HG03520 (cell line): ENCODE results near the gene BRD3.

ENCODE experiments used
- ATAC-seq: cut with Tn5 transposase; IDR thresholded peaks from one replicate; pipeline ENCODE4 v1.9.1; 2021; ENCODE audit warnings: mild to moderate bottlenecking, moderate library complexity; ENCODE audit not compliant: unreplicated experiment

BRD3 gene

DNA sequence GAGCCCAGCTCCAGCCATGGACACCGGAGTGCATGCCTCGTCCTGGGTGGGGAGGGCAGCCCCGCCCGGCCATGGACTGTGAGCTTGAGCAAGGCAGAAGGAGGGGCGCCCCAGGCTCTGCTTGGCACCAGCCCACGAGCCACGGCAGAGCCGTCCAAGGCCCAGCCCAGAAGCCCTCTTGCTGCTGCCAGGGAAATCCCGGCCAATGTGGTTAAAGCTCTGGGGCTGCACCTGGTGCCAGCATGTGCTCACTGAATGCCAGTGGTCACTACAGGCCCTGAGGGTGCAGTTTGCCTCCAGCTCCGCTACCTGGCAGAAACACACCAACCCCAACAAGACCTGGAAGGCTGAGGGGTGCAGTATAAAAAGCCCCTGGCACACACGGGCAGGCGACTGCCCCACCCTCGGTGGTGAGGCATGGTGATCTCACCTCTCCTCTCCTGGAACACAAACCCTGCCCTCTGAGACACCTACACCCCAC is 11.8 kb downstream of the BRD3 start:
- ATAC-seq: no peak

DNA sequence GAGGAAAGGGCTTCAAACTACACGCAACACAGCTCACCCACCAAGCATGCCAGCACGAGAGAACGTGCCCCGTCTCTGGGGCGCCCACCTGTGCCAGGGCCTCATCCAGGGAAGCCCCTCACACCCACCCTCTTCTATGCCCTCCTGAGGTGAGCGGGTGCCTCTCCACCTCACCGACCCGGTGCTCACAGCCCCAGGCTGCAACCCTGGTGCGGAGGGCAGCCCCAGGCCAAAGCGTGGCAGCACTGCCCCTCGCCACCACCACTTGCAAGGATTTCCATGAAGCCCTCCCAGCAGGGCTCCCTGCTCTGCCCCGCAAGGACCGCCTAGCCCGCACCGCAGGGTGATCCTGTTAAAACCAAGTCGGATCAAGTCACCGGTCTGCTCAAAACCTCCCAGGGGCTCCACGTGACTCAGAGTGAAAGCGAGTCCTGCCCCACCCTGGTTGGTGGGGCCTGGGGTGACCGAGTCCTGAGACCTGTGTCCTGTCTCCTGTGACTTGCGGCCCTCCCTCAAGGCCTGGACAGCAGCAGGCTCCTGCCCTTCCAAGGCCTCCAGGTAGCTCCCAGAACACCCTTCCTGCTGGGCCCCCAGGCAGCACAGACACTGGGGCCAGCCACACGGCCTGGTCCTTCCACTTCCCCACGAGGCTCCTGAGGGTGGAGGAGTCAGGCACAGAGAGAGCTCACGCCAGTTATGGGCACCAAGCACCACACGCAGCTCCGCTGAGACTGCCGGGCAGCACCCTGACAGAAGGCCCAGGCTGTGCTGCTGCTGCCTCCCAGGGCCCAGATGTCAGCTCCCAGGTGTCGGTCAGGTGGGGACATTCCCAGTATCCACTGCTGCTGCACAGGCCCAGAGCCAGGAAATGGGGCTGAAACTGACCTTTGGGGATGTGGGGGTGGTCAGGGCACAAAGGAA is 12.7 kb downstream of the BRD3 start:
- no peak for ATAC-seq

DNA sequence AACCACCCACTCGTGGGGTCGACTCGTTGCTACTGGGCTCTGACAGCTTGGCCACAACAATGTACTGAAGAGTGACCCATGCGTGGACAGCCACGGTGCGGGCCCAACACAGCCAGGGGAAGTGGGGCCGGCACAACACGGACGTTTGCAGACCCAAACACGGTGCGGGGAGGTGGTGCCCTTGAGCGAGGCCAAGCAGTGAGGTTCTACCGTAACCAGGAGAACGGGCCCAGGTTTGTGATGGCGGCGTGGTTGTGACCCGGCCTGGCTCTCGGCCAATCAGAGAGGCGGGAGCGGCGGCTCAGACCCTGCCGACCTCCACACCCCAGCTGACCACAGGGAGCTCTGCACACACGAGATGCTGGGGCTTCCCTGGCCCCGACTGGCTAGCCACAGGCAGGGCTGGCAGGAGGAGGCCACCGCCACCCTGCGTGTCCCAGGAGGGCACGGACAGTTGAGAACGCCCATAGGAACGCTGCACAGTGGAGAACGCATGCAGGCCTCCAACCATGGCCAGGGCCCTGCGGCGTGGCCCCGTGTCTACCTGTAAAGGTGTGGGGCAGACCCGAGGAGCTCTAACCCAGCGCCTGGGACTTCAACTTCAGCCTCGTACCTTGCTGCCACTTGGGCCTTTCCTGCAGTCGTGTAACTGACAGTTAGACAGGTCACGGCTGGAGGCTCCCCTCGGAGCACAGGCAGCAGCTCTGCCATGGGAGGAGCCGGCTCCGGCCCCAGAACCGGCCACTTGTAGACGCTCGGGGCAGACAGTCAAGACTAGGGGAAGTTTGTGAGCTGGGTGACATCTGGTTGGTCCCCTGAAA is 13.7 kb downstream of the BRD3 start:
- no peak for ATAC-seq

DNA sequence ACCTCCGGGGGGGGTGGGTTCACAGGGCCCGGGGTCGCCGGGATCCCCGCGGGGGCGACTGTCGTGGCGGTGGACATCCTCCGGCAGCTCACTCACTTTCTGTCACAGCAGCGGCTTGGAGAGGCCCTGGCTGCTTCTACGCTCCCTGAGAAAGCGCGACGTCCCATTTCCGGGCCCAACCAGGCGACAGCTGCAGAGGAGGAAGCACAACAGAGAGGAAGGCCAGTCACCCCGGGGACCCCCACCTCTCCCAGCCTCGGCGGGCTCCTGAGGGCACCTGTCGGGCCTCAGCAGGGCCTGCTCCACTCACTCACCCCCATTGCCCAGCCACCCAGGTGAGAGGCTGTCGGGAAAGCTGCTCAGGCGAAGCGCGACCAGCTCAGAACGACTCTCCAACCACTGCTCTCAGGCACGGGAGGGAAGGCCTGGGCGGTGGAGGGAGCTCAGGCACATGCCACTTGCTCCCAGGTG is 14.4 kb downstream of the BRD3 start:
- ATAC-seq: no peak

DNA sequence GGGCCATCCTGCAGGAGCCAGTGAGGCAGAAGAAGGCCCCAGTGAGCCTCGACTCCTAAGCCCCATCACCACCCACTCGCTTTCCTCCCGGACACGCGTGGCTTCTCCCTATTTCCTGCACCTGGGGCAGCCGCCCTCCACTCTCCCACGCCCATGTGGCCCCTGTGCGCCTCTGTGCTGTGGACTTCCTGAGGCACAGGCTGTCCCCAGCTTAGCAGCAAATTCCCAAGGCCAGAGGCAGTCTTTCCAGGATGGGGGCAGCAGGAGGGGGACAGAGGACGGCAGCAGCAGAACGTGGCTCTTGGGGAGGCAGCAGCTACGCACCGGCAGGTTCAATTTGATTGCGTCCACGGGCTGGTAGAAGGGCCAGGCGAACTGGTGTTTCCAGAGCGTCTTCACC is 14.9 kb downstream of the BRD3 start:
- no peak for ATAC-seq

DNA sequence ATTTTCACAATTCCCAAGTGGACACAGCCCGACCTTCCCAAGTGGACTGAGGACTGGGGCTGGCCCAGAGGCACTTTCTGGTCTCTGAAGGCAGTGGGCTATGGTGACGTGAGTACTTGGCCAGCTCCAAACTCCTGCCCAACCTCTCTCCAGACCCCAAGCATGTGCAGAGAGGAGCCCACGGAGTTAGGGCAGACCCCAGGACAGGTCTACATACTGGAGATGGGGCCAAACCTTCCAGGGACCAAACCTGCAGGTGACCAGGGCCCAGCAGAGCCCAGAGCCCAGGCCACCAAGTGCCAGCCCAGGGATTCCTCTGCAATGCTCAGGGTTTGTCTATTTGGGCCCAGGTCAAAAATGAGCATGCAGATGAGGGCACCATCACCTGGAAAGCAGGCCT is 15.3 kb downstream of the BRD3 start:
- ATAC-seq: no peak

DNA sequence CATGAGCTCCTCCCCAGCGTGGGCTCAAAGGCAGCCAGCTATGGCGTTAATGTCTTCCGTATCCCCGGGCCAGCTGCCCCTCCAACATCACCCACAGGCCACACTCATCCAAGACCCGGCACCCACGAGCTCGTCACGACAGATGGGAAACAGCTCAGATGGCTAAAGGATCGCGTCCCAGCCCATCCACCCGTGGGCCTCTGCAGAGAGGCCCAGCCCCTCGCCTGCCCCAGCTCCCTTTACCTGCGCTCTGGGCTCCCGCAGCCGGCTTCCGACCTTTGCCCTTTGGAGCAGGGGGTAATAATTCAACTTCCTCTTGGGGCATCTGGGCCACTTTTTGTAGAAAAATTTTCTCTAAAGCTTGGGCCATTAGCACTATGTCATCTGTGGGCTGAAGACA is 16.5 kb downstream of the BRD3 start:
- ATAC-seq: no peak

DNA sequence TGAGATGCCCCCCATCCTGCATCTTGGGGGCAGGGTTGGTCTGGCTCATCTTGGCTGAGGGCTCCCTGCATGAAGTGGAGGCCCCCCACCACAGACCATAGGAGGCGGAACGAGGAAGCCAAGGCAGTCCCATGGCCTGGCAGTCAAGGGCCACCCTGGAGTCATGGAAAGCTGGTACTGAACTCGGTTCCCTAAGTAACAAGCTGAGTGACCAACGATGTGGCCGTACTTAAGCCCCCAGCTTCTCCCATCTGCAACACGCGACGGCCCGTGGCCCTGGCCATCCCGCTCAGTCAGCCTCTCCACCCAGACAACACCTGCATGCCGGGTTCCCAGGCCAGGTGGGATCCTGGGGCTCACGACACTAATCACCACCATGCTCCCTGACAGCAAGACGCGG is 17.1 kb downstream of the BRD3 start:
- no peak for ATAC-seq

DNA sequence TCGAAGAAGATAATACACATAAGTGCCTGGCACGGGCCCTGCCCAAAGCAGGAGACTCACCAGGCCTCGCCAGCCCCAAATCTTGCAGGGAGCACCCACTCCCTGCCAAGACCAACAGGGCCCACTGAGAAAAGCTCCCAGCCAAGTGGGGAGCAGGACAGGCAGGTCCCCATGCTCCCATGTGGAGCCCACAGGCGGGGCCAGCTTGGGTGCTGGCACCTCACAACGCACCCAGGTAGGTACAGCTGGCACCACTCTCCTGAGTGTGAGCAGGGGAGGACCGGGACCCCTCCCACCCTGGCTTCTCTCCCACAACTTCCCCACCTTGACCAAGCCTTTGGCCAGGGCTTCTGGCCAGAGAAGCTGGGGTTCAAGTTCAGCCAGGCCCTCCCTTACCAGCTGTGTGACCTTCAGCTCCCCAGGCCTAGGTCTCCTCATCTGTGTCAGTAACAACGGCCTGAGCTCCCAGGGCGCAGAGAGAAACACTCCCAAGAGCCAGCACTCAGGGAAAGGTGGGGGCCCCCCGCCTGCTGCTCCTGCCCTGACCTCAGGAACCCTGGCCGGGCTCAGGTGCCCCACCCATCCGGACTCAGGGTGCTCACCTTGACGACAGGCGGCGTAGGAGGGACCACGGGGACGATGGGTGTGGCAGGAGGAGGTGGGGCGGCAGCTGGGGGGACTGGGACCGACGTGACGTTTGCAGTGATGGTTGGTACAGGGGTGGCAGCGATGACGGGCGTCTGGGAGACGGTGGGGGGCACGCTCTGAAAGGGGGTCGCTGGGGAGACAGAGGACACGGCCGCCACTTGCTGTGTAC is 17.8 kb downstream of the BRD3 start:
- ATAC-seq: no peak

DNA sequence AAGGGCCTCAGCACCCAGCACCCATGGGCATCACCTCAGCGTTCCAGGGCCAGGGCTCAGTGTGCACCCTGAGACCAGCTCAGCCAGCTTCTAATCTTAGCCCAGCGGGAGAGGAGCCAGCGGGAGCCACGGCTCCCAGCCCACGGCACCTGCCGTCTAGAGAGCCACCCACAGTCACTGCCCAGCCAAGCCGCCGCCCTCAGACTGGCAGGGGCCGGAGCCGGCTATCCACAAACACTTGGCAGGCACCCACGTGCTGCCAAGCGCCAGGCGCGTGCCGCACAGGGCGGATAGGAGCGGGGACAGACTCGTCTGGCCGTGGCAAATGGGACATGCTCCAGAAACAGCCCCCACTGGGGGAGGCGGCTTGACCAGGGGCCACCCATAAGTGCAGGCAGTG is 18.6 kb downstream of the BRD3 start:
- ATAC-seq: no peak

DNA sequence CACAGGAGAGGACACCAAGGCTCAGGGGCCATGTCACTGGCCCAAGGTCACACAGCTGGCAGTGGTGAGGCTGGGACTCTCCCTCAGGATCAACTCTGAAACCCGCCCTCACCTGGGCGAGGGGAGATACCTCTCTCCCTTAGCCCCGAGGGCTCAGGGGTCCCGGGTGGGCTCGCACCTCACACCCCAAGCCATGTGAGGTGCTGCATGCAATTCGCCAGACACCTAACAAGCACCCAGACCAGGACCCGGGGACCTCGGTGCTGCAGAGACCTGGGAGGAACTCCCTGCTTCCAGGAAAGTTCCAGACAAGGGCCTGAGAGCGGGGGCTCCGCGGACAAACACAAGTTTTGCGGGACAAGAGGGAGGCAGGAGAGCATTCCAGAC is 19.3 kb downstream of the BRD3 start:
- no peak for ATAC-seq

DNA sequence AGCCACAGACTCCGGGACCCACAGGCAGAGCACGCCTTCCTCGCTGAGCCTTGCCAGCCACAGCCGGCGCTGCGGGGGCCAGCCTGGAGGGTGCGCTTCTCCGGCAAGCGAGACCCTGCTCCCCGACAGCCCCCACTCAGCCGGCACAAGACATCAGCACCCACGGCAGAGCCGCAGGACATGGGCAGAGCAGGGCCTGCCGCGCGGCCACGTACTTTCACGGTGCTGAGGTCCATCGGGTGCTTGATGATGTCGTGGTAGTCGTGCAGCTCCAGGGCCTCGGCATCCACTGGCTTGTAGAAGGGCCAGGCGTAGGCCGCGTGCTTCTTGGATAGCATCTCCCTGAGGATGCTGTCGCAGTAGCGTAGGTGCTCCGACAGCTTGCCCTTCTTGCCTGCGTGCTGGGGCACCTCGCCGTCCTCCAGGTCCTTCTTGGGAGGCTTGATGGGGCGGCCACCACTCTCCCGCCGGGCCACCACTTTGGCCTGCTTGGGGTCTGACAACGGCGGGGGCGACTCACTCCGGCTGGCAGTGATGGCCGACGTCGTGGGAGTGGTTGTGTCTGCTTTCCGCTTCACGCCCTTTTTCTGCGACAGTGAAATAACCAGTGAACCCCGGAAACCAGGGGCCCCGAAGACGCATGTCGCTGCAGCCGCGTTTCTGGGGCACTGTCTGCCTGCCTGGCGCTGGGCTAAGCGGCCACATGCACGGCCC is 19.8 kb downstream of the BRD3 start:
- no peak for ATAC-seq

DNA sequence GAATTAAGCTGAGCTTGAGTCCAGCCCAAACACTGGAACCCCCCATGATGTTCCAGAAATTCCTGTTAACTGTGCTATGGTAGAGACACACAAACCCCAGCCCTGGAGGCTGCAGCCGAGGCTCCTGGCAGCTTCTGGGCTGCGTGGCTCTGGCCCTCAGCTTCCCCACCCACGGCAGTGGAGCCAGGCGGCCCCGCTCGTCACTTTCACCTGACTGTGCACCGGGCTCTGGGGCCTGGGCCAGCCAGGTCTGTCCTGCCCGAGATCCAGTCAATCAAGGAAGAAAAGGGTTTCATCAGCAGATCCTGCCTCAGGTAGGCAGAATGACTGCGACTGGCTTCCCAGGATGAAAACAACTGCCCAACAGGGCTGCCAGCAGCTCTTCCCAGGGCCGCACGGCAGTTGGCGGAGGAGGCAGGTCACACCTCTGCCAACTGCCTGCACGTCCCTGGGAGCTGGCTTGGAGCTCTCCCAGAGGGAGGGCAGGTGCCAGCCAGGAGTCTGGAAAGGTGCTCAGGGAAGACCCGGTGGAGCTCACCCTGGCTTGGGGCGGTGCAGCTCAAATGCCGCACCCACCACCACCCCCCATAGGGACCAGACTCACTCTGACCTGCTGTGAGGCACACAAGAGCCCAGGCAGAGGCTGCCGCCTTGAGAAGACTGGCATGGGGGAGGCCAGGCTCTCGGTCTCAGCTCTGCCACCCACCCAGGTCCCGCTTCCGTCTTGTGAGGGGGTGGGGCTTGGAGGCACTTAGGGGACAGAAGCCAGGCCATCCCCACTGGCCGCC is 20.7 kb downstream of the BRD3 start:
- ATAC-seq: no peak

DNA sequence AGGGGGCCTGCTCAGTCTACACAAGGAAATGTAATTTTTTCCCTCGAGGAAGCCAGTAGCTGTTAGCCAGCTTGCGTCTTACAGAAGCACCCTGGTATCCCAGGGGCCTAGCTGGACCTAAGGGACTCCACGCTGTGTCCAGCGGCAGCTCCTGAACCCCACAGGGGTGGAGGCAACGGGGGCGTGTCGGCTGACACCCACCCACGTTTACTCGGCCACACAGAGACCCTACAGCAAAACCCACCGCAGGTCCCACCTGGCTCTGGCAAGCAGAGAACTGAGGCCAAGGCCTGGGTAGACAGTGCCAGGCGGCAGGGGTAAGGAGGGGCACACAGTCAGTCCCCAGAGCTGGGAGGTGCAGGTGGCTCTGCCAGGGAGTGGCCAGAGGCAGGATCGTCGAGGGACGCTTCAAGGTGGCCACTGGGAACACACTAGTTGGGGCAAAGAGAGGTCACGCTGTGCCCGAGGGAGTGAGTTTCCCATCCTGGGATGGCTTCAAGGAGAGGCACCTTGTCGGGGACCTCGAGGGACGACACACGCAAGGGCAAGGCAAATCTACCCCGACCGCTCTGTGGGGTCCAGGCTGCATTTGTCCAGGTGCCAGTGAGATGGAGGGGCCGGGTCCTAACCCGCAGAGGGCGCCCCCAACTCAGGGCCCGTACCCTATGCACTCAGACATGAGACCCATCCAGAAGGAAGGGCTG is 21.8 kb downstream of the BRD3 start:
- no peak for ATAC-seq

DNA sequence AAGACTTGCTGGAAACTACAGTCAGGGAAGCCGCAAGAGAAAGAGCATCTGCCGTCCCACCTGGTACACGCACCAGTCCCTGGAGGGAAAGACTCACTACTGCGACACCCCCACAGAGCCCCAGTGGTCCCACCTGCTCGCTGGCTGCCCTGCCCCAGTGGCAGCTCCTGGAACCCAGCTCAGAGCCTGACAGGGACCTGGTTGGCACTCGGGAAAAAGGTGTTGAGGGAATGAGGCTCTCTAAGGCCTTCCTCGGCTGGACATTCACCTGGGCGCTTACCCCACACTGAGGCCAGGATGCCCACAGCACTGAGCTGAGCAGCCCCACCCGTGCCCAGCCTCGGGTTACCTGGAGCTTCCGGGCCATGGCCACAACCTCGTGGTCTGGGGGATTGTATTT is 22.9 kb downstream of the BRD3 start:
- ATAC-seq: no peak

DNA sequence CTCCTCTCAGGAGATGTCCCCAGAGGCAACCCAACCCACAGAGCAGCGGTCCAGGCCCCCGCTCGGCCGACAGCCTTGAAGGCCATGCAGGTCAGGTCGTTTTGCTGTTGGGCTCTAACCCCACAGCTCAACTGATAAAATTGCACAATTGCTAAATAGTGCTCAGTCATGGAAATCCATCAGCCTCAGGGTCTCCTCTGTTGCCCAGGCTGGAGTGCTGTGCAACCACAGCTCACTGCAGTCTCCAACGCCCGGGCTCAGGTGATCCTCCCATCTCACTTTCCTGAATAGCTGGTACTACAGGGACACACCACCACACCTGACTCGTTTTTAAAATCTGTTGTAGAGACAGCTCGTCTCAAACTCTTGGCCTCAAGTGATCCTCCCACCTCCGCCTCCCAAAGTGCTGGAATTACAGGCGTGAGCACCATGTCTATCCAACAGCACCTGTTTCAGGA is 24.3 kb downstream of the BRD3 start:
- ATAC-seq: no peak

DNA sequence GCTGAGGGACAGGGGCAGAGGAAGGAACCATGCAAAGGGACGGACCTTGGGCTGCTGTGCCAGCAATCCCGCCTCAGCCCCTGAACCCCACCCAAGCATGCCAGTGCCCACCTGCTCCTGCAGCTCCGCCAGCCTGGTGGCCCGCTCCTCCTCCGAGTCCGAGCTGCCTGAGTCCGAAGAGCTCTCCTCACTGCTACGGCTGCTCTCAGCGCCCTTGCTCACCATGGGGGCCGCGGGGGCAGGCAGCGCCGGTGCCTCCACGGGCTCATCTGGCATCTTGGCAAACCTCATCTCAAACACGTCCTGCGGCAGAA is 26.2 kb downstream of the BRD3 start:
- no peak for ATAC-seq

DNA sequence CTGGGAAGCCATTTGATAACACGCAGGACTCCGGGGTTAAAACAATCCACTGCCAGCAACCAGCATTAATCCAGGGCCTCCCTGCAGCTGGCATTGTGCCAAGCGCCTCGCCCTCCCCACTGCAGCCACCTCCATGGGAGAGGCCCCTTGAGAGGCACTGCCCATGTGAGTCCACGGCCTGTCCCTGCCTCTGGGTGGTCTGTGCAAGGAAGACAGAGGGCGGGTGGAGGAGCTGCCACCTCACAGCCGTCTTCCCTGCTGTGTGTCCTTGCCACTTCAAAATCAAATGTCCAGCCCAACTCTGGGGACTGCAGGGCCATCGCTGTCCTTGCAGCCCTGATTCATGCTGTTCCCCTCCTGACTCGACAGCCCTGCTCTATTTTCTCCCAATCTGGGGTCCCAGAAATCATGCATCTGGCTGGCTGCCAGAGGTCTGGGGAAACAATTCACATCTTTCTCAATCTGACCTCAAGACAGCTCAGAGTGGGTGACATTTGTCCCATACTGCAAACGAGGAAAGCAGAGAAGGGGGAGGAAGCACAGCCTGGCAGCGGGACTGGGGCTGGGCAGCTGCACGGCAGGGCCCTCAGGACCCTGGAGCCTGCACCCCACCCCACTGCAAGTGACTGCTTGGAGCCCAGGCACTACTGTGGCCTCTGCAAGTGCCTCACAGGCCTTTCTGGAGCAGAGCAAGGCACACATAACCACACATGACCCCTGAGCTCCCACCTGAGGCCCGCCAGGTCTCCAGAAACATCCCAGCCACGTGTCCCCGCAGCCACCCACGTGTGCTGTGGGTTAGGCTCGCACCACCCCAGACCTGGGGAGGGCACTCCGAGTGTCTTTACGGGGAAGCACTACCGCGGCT is 26.8 kb downstream of the BRD3 start:
- no peak for ATAC-seq
